ENCODE data around the gene TMEM258. TPM values are rescaled to one million over a fixed set of nuclear protein-coding genes. Genes with fewer than 3 reads are reported as not detected.
A peak's percentile ranks its signal among the peaks of the same experiment; 100 is the strongest.

Gene TMEM258
- total and polyA plus RNA-seq, 9 of the 15 experiments (the other 6 are each of a cell fraction or from before 2014, with no cell fraction given) = 97.2 to 856 (median 231) TPM

- TF ChIP-seq E2F5 (CRISPR knock-in tag; IDR thresholded peaks at IDR 0.05) (no peak), HNRNPLL (IDR thresholded peaks at IDR 0.05; ENCODE audit: low read depth, low read length, poor library complexity, severe bottlenecking) (peak; percentile 66), ZNF41 (CRISPR knock-in tag; conservative IDR thresholded peaks at IDR 0.05) (peak; percentile 47; the same call in 1 of the 2 replicates), CHD2 (IDR thresholded peaks at IDR 0.05; ENCODE audit: low read depth, low read length) (0 out of 2 replicates have a peak, but pooled peaks have one; percentile 16), EP400 (IDR thresholded peaks at IDR 0.05) (peak; percentile 77), CBX3 (IDR thresholded peaks at IDR 0.05; ENCODE audit: borderline replicate concordance in 1 of 2, low read length in 2 of 2) (0 out of 3 replicates have a peak, but pooled peaks of 1 of the 2 experiments have one; percentile 13), DPF2 (IDR thresholded peaks at IDR 0.05) (peak; percentile 80), JUNB (CRISPR knock-in tag; conservative IDR thresholded peaks at IDR 0.05) (no peak), MED1 (CRISPR knock-in tag; IDR thresholded peaks at IDR 0.05; ENCODE audit: borderline replicate concordance) (no peak), SFPQ (IDR thresholded peaks at IDR 0.05; ENCODE audit: low read depth, low read length) (no peak), THRB (CRISPR knock-in tag; conservative IDR thresholded peaks at IDR 0.05) (peak; percentile 89), GMEB1 (CRISPR knock-in tag; IDR thresholded peaks at IDR 0.05) (peak; percentile 22; the same call in 1 of the 2 replicates), YY1 (IDR thresholded peaks at IDR 0.05; ENCODE audit: borderline replicate concordance in 1 of 3, control insufficient read depth in 1 of 3, extremely low read depth in 1 of 3, insufficient read depth in 3 of 3, insufficient read length in 1 of 3, insufficient replicate concordance in 2 of 3, low read depth in 1 of 3, low read length in 2 of 3) (peak in 2 of 3 experiments; percentile 78 to 81), KLF10 (CRISPR knock-in tag; IDR thresholded peaks at IDR 0.05) (0 out of 2 replicates have a peak, but pooled peaks have one; percentile 69), ZNF3 (CRISPR knock-in tag; IDR thresholded peaks at IDR 0.05) (no peak), POLR2AphosphoS2 (IDR thresholded peaks at IDR 0.05; ENCODE audit: low read length) (peak; percentile 99), ESRRA (IDR thresholded peaks at IDR 0.05; ENCODE audit: borderline replicate concordance, low read depth) (peak; percentile 82; the same call in 1 of the 2 replicates)
Observed at GRCh38 chr11:61814958-61815789, 22.8 kb upstream of the TMEM258 start (continued).

All from K562 (cell line).